ENCODE results near the gene FCRL3.

Gene FCRL3

DNA sequence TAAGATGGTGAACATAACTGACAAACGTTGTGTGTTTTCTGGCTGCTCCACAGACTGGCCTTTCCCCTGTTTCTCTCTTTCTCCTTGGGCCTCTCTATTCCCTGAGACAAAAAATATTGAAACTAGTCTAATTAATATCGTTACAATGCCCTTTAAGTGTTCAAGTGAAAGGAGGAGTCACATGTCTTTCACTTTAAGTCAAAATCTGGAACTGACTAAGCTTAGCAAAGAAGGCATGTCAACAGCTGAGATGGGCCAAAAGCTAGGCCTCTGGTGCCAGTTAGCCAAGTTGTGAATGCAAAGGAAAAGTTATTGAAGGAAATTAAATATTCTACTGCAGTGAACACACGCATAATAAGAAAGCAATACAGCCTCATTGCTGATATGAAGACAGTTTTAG lies 32.2 kb upstream of the FCRL3 start:
- TF ChIP-seq, protein P1, sequence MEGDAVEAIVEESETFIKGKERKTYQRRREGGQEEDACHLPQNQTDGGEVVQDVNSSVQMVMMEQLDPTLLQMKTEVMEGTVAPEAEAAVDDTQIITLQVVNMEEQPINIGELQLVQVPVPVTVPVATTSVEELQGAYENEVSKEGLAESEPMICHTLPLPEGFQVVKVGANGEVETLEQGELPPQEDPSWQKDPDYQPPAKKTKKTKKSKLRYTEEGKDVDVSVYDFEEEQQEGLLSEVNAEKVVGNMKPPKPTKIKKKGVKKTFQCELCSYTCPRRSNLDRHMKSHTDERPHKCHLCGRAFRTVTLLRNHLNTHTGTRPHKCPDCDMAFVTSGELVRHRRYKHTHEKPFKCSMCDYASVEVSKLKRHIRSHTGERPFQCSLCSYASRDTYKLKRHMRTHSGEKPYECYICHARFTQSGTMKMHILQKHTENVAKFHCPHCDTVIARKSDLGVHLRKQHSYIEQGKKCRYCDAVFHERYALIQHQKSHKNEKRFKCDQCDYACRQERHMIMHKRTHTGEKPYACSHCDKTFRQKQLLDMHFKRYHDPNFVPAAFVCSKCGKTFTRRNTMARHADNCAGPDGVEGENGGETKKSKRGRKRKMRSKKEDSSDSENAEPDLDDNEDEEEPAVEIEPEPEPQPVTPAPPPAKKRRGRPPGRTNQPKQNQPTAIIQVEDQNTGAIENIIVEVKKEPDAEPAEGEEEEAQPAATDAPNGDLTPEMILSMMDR (conservative IDR thresholded peaks at IDR 0.05; ENCODE audit: low read depth, low read length) = no peak
- Histone ChIP-seq H3K79me2 (ENCODE audit: insufficient read depth, low read depth) (no peaks in the 10 kb centered on the region), H3K4me1 (ENCODE audit: low read depth, poor library complexity, severe bottlenecking) (peaks cover 14% of the 10 kb centered on the region), H3K9ac (no peak overlapping the region), H3K27ac (no peak overlapping the region), H3K27me3 (ENCODE audit: insufficient read depth, low read depth) (no peaks in the 10 kb centered on the region), H3K4me2 (no peak overlapping the region), H4K20me1 (ENCODE audit: insufficient read depth) (no peaks in the 10 kb centered on the region), H3K36me3 (ENCODE audit: insufficient read depth) (no peaks in the 10 kb centered on the region), H3K4me3 (IDR thresholded peaks at IDR 0.05; ENCODE audit: insufficient read depth, low read depth, low read length) (no peak overlapping the region), H2AFZ (ENCODE audit: low read depth) (no peak overlapping the region)

DNA sequence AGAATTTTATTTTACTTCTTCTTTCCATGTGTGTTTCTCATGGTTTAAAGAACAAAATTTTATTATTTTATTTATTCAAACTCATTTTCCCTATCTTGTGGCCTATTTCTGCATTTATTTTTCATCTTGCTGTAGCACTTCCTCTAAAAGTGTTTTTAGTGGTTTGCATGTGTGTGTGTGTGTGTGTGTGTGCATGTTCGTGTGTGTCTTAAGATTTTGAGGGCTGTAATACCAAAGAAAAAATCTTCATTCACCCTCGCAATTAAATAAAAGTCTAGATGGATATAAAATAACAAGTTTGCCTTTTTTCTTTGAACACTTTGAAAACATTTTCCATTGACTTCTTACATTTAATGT lies 24.6 kb upstream of the FCRL3 start:
- H4K20me1 ChIP-seq (ENCODE audit: insufficient read depth) = no peaks in the 10 kb centered on the region
- TF ChIP-seq, protein P1 (conservative IDR thresholded peaks at IDR 0.05; ENCODE audit: low read depth, low read length) = no peak
- no peaks in the 10 kb centered on the region for H3K36me3 ChIP-seq (ENCODE audit: insufficient read depth)
- peaks cover 32% of the 10 kb centered on the region for H3K4me1 ChIP-seq (ENCODE audit: low read depth, poor library complexity, severe bottlenecking)
- no peaks in the 10 kb centered on the region for H3K27me3 ChIP-seq (ENCODE audit: insufficient read depth, low read depth)
- no peak overlapping the region for H3K27ac ChIP-seq
- no peaks in the 10 kb centered on the region for H3K79me2 ChIP-seq (ENCODE audit: insufficient read depth, low read depth)
- no peak overlapping the region for H3K4me3 ChIP-seq (IDR thresholded peaks at IDR 0.05; ENCODE audit: insufficient read depth, low read depth, low read length)
- H3K4me2 ChIP-seq = no peak overlapping the region
- H3K9ac ChIP-seq = no peak overlapping the region
- no peak overlapping the region for H2AFZ ChIP-seq (ENCODE audit: low read depth)

DNA sequence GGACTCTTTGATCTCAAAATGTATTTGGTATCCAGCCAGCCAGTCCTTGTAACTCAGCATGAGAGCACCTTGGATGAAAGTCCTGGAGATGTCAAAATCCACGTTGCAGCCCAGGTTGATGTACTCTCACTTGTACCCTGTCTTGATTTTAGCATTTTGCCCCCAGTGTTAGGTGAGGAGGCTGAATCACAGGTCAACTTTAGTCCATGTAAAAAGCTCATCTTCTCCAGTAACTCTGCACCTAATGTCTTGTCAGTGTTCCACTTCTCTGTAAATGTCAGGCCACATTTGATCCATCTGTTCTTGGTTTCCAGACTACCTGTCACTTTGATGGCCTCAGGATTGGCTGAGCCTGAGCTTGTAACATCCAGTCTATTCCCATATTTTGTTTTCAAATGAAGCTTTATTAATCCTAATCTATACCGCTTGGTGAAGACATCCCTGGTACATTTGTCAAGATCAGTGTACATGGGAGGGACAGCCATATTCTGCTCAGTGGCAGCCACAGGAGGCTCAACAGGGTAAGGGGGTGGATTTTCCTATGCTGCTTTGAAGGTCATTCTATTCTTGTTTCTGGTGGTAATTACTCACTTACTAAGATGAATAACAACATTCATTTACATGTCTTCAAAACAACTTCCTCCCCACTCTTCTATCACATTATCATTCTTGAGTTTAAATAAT lies 24.1 kb upstream of the FCRL3 start:
- H3K27me3 ChIP-seq (ENCODE audit: insufficient read depth, low read depth) = no peaks in the 10 kb centered on the region
- H2AFZ ChIP-seq (ENCODE audit: low read depth) = no peak overlapping the region
- H4K20me1 ChIP-seq (ENCODE audit: insufficient read depth) = no peaks in the 10 kb centered on the region
- TF ChIP-seq, protein P1 (conservative IDR thresholded peaks at IDR 0.05; ENCODE audit: low read depth, low read length) = no peak
- no peak overlapping the region for H3K9ac ChIP-seq
- no peaks in the 10 kb centered on the region for H3K79me2 ChIP-seq (ENCODE audit: insufficient read depth, low read depth)
- no peaks in the 10 kb centered on the region for H3K36me3 ChIP-seq (ENCODE audit: insufficient read depth)
- no peak overlapping the region for H3K27ac ChIP-seq
- H3K4me1 ChIP-seq (ENCODE audit: low read depth, poor library complexity, severe bottlenecking) = peaks cover 32% of the 10 kb centered on the region
- no peak overlapping the region for H3K4me3 ChIP-seq (IDR thresholded peaks at IDR 0.05; ENCODE audit: insufficient read depth, low read depth, low read length)
- H3K4me2 ChIP-seq = no peak overlapping the region

DNA sequence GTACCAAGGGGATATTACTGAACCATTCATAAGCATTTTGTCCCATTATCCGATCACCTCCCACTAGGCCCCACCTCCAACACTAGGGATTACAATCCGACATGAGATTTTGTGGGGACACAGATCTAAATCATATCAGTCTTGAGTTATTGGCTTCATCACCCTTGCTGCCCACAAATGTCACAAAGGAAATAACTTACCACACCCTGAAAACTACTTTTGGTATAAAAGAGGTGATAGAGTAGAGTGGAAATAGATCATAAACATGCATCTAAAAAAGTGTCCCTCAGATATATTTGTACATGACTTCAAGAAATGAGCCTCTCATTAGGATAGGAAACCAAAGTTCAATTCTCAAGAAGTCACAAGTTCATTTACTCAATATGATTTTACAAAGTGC lies 22.6 kb upstream of the FCRL3 start:
- H3K4me1 ChIP-seq (ENCODE audit: low read depth, poor library complexity, severe bottlenecking) = peaks cover 32% of the 10 kb centered on the region
- H3K27ac ChIP-seq = no peak overlapping the region
- TF ChIP-seq, protein P1 (conservative IDR thresholded peaks at IDR 0.05; ENCODE audit: low read depth, low read length) = no peak
- no peaks in the 10 kb centered on the region for H3K27me3 ChIP-seq (ENCODE audit: insufficient read depth, low read depth)
- no peak overlapping the region for H3K9ac ChIP-seq
- H2AFZ ChIP-seq (ENCODE audit: low read depth) = no peak overlapping the region
- H3K4me3 ChIP-seq (IDR thresholded peaks at IDR 0.05; ENCODE audit: insufficient read depth, low read depth, low read length) = no peak overlapping the region
- no peaks in the 10 kb centered on the region for H3K36me3 ChIP-seq (ENCODE audit: insufficient read depth)
- no peaks in the 10 kb centered on the region for H3K79me2 ChIP-seq (ENCODE audit: insufficient read depth, low read depth)
- no peak overlapping the region for H3K4me2 ChIP-seq
- H4K20me1 ChIP-seq (ENCODE audit: insufficient read depth) = no peaks in the 10 kb centered on the region

All from KMS-11 (cell line).